Activated CD8-positive, alpha-beta memory T cell treated with anti-CD3 and anti-CD28 coated beads for 24 hours (primary cell): ENCODE measurements around the gene SLC44A2.
"Not testable (repeated sequence)": the region's sequence is repeated elsewhere in the genome, so short reads cannot be mapped to it uniquely, and the experiment has no call there.

ENCODE experiments used
- DNase-seq: peaks from one replicate; pipeline ENCODE4 v3.0.0-alpha.2; 2020

The SLC44A2 gene

DNA sequence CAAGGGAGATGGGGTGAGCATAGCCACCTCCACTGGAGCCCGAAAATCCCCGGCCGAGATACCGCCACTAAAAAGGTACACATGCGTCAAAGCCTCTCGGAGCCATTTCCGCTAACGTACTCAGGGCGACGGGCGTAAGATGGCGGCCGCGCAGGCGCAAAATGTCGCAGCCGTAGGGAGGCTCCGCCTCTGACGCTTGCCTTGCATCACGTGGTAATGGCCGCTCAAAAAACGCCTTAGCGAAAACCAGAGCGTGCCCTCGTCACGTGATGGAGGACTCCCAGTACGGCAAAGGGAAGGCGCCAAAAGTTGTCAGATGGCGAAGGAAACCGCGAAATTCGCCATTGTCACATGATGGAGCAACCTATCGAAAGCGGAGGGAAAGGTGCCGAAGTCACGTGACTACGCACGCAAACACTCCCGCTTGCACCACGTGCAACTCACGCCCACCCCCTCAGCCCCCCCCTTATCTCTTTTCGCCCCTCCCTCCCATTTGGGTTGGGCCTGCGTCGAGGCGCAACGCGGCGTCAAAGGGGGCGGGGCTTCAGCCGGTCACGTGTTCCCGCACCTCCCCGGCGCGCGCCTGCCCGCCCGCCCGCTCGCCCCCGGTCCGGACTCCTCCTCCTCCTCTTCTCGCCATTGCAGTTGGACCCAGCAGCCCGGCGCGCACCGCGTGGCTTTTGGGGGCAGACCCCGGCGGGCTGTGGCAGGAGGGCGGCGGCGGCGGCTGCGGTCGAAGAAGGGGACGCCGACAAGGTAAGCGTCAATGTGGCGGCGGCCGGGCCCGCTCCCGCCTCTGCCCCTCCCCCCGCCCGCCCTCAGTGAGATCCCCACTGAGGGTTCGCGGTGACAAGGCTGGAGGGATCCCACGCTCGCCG lies 28.6 kb downstream of the SLC44A2 start, which contains the start of gene ILF3:
Gene ILF3 (plus strand): TSS at position 615 of the 878 bp plus-strand sequence. CDS start 16,260 bp downstream, outside the sequence.
- DNase-seq, result peak; percentile 99

DNA sequence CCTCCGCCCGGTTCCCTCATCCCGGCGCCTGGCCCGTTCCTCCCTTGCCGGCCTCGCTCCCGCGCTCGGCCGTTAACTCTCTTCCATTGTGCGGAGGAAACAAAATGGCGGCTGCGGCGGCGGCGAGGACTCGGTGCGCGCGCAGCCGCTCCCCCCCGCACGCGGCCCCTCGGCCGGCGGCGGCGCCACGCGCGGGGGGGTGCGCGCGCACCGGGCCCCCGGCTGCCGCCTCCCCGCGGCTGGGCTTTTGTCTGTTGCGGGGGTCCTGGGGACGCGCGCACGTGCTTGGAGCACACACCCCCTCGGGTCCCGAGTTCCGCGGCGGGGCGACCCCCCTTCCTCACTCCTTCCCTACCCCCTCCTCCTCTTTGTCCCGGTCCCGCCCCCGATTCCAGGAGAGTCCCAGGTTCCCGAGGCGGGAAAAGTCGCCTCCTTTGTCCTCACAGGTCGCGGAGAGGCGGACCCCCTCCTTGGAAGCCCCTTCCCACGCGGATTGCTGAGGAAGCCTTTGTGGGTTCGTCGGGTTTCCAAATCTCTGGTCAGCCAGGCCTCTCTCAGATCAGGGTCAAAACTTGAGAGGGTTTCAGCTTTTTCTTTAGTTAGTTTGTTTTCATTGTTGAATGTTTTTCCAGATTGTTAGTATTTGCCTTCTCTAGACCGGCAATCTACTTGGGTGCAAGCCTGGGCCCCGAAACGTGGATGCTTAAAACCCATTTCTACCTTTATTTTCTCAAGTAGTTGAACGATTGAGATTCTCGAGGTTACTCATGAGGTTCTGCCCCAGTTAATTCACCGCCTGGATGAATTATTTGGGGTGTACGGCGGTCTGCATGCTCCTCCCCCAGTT lies 29.5 kb downstream of the SLC44A2 start:
- DNase-seq, result peak; percentile 77

DNA sequence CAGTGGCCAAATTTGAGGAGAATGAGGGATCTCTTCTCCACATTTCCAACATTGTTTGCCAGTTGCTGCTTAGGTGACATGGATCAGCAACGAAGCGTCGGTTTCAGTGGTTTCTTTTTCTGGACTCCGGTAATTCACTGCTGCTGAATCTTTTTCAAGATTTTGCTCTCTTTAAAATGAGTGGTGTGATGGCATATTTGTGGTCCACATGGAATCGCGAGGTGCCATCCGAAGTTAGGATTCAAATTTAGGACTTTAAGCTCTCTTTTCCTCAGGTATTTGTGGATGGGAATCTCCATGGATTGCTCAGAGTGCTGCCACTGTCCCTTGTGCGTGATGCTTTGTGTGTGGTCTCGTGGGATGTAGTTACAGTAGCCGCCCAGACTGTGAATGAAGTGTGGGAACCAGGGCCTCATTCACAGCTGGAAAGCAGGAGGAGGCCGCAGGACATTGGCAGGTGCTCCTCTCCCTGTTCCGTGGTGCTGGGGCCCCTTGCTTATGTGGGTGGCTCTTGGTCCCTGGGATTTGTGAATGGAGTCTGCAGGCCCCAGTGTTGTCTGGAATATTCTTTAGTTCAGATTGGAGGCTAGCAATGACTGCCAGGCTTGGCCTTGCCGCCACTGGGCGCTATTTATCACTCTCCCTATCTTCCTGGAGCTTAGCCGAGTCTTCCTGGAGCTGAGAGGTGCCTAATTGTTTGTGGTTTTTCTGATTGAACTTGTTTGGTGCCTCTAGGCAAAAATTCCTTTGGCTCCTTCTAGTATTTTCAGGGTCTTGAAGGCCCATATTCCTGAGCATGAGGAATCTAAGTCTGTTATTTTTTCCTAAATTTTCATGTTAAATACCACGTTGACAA lies 30.3 kb downstream of the SLC44A2 start:
- no peak for DNase-seq

DNA sequence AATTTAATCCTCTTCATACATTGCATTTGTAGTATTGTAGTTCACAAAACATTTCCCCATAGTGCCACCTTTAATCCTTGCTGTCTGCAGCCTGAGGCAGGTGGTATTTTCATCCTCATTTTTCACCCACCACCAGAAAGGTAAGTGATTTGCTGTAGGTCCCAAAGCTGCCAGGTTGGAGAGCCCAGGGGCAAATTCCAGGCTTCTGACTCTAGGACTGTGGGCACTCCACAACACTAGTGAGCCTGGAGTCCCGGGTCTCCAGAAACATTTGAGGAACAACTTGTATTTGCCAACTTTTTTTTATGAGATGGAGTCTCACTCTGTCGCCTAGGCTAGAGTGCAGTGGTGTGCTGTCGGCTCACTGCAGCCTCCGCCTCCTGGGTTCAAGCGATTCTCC lies 35.0 kb downstream of the SLC44A2 start:
- DNase-seq, result no peak

DNA sequence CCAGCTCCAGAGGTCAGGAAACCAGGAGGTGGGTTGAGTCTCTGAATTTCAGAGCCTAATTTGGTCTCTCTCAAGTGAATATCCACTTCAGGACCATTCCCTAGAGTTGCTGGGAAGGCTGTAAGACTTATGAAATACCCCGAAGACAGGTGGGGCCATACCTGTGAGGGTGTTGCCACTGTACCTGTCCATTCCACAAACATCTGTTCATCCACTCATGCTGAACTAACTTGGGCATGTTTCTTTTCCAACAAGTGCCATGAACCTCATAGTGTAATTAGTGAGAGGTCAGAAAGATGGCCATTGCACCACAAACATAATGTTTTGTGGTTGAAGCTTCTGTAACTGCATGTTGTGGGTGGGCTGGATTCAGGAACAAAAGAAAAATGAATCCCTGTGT lies 36.6 kb downstream of the SLC44A2 start:
- no peak for DNase-seq

DNA sequence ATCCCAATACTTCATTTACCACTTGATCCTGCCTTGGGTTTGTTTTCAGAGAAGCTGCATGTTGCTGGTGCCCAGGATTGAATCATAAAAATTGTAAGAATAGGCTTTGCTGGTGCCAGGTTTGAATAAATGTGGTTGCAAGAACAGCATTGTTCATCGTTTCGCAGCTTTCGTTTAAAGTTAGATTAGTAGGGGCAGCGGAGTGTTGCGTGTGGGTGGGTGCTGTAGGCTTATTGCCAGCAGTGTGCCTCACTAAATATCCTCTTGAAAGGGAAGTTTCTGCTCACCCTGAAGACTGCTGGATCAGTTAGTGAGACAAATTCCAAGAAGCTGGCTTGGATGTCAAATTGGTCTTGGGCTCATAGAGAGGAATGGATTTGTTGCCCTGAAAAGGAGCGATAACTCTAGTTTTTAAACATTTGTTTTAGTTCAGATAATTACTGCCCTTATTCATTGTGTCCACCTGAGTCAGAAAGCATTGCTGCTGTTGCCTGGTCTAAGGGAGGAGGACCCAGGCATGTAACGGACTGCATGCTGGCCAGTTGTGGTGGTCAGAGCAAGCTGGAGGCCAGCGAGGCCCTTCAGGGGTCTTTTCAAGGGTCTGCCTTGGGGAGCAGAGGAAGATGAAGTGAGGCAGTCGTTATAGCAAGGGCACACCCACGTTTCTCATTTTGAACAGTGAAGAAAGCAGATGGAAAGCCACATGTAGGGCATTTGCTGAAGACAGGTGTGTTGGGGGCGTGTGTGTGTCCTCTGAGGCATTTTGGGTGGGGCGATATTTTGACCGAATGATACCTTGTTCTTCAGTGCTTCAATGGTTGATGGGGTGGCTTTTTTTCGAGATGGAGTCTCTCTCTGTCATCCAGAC lies 37.3 kb downstream of the SLC44A2 start:
- no peak for DNase-seq

DNA sequence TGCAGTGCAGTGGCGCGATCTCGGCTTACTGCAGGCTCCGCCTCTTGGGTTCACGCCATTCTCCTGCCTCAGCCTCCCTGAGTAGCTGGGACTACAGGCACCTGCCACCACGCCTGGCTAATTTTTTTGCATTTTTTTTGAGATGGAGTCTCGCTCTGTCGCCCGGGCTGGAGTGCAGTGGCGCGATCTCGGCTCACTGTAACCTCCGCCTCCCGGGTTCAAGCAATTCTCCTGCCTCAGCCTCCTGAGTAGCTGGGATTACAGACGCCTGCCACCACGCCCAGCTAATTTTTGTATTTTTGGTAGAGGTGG lies 37.9 kb downstream of the SLC44A2 start:
- DNase-seq, result not testable (repeated sequence)

DNA sequence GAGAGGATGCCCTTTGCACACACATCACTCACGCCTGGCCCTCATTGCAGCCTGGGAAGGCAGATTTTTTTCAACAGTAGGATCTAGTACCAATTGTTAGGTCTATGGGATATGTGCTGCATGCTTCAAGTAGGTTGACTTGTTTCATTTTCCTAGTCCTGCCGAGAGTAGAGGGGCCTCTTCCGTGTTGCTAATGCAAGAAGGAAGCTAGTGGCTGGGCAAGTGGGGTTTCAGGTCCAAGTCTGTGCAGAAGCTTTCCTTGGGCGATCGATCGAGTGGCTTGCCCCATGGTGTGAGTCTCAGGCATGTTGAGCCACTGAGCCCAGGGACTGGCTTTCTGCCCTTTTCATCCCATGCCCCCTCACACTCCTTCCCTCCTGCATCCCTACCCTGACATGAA lies 42.5 kb downstream of the SLC44A2 start:
- DNase-seq, result no peak

DNA sequence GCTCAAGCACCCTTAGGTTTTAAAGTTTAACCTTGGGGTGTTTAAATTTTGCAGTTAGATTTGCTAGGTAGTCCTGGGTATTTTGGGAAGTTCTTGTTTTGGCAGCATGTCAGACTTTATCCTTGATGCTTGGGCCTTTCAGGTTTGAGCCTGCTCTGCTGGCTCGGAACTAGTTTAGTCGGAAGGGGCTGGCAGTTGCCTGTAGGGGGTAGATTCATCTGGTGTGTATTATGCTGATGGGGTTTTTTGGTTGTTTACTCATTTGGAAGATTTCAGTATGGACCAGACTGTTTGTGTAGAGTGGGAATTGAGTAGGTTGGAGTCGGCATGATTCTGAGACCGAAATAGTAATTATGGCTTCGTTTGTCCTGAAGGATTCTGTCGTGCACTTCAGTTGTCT lies 43.9 kb downstream of the SLC44A2 start:
- DNase-seq, result no peak

DNA sequence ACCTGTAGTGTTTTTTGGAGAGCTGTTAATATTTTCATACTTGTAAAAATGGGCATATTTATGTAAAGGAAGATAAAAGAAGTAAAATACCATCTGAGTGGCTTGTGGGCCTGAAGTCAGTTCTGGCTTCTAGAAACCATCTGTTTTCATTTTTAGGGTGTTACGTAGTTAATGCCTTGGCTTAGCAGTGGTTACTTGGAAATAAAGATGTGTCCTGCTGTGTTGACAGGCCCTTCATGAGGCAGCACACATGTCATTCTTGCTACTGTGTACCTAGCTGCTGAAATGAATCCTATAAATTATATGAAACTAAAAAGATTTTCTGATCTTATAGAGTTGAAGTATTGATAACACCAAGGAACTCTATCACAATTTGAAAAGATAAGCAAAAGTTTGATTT lies 44.8 kb downstream of the SLC44A2 start:
- no peak for DNase-seq

DNA sequence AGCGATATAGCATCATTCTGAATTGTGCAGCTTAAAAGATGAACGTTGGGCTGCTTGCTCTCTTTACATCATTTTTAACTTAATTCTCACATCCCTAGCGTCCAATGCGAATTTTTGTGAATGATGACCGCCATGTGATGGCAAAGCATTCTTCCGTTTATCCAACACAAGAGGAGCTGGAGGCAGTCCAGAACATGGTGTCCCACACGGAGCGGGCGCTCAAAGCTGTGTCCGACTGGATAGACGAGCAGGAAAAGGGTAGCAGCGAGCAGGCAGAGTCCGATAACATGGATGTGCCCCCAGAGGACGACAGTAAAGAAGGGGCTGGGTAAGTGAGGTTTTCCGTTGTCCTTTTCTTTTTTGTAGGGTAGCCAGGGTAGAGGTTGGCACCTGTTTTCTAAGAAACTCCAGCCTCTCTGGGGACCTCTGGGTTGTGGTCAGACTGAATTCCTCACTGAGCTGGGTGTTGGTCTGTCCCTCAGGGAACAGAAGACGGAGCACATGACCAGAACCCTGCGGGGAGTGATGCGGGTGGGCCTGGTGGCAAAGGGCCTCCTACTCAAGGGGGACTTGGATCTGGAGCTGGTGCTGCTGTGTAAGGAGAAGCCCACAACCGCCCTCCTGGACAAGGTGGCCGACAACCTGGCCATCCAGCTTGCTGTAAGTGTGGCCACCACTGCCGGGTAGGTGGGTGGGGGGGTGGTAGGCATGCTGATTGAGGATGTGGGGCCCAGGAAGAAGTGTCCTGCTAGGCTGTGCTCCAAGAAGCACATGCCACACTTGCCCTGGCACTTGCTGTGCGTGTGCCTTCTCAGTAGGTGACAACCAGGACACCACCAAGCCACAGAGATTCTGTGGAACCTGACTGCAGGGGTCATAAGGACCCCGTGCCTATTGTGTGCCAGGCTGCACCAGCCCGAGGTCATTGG lies 45.8 kb downstream of the SLC44A2 start:
- DNase-seq, result no peak

DNA sequence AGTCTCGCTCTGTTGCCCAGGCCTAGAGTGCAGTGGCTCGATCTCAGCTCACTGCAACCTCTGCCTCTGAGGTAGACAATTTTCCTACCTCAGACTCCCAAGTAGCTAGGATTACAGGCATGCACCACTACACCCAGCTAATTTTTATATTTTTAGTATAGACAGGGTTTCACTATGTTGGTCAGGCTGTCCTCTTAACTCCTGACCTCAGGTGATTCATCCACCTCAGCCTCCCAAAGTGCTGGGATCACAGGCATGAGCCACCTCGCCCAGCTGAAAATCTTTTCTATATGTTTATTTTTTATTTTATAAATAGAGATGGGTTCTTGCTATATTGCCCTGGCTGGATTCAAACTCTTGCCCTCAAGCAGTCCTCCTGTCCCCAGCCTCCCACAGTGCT lies 46.6 kb downstream of the SLC44A2 start:
- DNase-seq, result not testable (repeated sequence)

DNA sequence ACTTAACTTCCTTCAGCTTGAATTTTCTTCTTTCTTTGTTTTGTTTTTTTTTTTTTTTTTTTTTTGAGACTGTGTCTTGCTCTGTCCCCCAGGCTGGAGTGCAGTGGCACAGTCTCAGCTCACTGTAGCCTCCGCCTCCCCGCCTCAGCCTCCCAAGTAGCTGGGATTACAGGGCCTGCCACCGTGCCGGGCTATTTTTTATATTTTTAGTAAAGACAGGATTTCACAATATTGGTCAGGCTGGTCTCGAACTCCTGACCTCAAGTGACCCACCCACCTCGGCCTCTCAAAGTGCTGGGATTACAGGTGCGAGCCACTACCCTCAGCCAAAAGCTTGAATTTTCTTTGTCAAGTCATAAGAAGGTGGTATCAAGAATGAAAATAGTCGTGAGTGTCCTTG lies 49.9 kb downstream of the SLC44A2 start:
- DNase-seq, result not testable (repeated sequence)

DNA sequence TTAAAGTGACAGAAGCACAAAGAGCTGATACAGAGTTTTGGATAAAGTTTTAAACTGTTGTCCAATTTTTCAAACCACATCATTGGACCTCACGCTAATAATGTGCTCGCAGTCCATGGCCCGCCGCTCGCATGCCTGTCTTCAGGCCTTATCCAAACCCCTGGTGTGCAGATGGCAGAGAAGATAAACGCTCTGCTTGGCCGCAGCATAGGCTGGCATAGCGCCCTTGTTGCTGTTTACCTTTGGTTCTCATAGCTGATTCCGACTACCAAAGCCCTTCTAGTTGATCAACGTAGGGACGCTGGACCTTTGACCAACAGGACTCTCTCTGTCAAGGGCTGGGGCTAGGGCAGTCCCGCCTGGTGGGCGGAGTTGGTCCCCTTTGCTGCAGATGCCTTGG lies 52.4 kb downstream of the SLC44A2 start:
- no peak for DNase-seq

DNA sequence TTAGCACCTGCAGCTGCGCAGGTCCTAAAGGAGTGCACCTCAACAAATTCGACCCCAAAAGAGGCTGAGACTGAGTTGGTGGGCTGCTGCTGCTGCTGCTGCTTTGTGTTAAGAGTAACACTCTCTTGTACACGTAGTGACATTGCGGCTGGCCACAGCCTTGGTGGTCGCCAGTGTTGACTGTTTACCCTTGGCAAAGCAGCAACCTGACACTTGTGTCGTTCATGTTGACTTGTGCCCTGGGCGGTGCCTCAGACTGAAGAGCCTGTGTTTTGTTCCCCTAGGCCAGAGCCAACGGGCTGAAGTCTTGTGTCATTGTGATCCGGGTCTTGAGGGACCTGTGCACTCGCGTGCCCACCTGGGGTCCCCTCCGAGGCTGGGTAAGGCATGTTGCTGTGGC lies 53.5 kb downstream of the SLC44A2 start:
- DNase-seq, result no peak

DNA sequence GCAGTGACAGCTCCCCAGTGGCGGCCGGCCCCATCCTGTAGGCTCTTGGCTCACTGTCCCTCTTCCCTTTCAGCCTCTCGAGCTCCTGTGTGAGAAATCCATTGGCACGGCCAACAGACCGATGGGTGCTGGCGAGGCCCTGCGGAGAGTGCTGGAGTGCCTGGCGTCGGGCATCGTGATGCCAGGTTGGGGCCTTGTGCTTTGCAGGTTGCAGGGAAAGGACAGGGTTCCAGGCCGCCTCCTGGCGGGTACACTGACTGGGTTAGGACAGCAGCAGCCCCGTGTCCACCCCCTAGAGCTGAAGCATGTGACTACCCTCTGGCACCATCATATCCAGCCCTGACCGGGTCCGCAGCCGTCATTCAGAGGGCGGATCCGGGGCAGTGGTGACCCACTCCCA lies 54.4 kb downstream of the SLC44A2 start:
- DNase-seq, result no peak

DNA sequence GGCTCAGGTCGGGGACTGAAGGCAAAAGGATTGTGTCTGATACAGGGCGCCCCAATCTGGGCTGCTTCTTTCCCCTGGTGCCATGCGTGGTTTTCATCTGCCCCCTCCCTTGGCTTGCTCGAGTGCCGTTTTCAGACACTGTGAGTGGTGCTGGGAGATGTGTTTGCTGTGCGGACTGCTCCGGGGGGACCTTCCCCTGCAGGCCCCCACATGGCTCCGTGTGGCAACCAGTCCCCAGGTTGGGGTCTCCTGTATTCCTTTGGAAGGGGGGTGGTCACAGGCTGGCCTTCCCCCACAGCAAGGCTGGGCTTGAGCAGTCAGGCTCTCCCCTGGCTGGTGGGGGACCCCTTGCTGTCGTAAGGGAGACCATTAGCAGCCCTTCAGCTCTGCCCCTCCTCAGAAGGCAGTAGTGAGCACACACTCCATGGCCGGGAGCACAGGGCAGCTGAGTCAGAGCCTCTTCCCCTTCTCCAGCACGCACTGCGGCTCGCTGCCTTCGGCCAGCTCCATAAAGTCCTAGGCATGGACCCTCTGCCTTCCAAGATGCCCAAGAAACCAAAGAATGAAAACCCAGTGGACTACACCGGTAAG lies 55.3 kb downstream of the SLC44A2 start:
- DNase-seq, result no peak

DNA sequence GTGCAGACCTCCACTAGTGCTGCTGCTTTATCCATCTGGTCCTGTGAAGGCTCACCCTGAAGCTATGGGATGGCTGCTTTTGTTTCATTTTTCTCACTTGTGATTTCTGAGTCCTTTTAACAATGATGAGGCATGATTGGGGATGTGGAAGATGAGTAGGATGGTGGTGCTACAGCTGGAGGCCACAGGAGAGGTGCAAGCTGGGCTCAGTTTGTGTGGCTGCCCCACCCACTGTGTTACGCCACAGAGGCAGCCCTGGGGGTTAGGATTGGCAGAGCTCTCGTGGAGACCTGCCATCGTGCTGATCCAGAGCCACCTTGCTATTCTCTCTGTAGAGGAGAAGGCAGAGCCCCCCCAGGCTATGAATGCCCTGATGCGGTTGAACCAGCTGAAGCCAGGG lies 56.3 kb downstream of the SLC44A2 start:
- DNase-seq, result no peak

DNA sequence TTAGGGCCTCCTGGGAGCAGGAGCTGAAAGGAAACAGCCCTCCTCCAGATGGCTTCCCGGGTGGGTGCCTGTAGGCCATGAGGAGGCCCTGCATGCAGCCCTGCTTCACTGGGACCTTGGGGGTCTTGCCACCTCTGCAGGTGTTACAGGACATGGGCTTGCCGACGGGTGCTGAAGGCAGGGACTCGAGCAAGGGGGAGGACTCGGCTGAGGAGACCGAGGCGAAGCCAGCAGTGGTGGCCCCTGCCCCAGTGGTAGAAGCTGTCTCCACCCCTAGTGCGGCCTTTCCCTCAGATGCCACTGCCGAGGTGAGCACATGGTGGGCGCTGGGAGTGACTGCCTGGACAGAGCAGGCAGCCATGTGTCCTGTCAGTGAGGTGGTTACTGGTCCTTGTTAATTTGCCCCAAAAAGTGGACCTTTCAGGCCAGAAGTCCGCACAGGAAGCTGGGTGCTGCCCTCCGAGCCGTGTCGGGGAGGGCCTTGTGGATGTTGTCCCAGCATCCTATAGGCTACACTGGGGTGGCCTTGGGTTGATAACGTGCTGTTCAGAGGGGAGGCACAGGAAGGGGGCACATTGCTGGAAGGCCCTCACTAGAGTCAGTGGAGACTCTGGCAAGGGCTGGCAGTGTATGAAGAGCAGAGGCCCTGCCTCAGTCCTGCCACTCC lies 57.2 kb downstream of the SLC44A2 start:
- peak; percentile 56 for DNase-seq

DNA sequence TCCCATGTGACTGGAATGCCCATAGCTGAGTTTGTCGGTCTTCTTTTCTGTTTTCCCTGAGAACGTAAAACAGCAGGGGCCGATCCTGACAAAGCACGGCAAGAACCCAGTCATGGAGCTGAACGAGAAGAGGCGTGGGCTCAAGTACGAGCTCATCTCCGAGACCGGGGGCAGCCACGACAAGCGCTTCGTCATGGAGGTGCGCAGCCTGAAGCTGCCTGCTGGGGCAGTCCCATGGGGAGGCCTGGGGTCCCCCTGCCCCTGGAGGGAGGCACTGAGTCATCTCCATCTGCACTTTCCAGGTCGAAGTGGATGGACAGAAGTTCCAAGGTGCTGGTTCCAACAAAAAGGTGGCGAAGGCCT lies 57.7 kb downstream of the SLC44A2 start:
- DNase-seq, result no peak
